ENCODE data around the gene MAPRE3. TPM values are rescaled to one million over a fixed set of nuclear protein-coding genes. Genes with fewer than 3 reads are reported as not detected.

MAPRE3 gene
- total and polyA plus RNA-seq, 9 of the 15 experiments (the other 6 are each of a cell fraction or from before 2014, with no cell fraction given) = 0.70 to 43.2 (median 12.6) TPM

- TF ChIP-seq NR2C2 (CRISPR knock-in tag; IDR thresholded peaks at IDR 0.05) (no peak), NR2C2 (tag; IDR thresholded peaks at IDR 0.05) (peak; percentile 61; the same call in 1 of the 2 replicates), PHF20 (IDR thresholded peaks at IDR 0.05; ENCODE audit: partially characterized antibody) (peak; percentile 59), EZH2 (IDR thresholded peaks at IDR 0.05; ENCODE audit: borderline replicate concordance, low read depth, low read length) (no peak), ZBTB49 (CRISPR knock-in tag; IDR thresholded peaks at IDR 0.05; ENCODE audit: borderline replicate concordance) (no peak), ZNF57 (CRISPR knock-in tag; IDR thresholded peaks at IDR 0.05) (no peak), CTBP1 (IDR thresholded peaks at IDR 0.05; ENCODE audit: borderline replicate concordance) (peak; percentile 93), REST (IDR thresholded peaks at IDR 0.05; ENCODE audit: borderline replicate concordance) (peak; percentile 67), REST (CRISPR knock-in tag; IDR thresholded peaks at IDR 0.05; ENCODE audit: low read depth) (no peak), SMARCE1 (IDR thresholded peaks at IDR 0.05) (no peak), ZNF586 (CRISPR knock-in tag; conservative IDR thresholded peaks at IDR 0.05) (no peak), SPI1 (IDR thresholded peaks at IDR 0.05; ENCODE audit: borderline replicate concordance, low read depth, low read length) (no peak), HMG20A (CRISPR knock-in tag; conservative IDR thresholded peaks at IDR 0.05) (no peak), ARID1B (IDR thresholded peaks at IDR 0.05) (no peak), ZFP36 (IDR thresholded peaks at IDR 0.05; ENCODE audit: low read depth, low read length, partially characterized antibody) (peak; percentile 8)
- TF ChIP-seq, protein P1, sequence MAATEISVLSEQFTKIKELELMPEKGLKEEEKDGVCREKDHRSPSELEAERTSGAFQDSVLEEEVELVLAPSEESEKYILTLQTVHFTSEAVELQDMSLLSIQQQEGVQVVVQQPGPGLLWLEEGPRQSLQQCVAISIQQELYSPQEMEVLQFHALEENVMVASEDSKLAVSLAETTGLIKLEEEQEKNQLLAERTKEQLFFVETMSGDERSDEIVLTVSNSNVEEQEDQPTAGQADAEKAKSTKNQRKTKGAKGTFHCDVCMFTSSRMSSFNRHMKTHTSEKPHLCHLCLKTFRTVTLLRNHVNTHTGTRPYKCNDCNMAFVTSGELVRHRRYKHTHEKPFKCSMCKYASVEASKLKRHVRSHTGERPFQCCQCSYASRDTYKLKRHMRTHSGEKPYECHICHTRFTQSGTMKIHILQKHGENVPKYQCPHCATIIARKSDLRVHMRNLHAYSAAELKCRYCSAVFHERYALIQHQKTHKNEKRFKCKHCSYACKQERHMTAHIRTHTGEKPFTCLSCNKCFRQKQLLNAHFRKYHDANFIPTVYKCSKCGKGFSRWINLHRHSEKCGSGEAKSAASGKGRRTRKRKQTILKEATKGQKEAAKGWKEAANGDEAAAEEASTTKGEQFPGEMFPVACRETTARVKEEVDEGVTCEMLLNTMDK (IDR thresholded peaks at IDR 0.05; ENCODE audit: borderline replicate concordance, insufficient read depth, low read depth, low read length, poor library complexity, severe bottlenecking) = peak; percentile 29
Observed at GRCh38 chr2:27071277-27071989, 101.0 kb downstream of the MAPRE3 start, which contains the start of gene OST4 (continued).

All from K562 (cell line).